OCI-LY7 (cell line): Measurements from ENCODE around the gene MOB3A. TPM values are rescaled to one million over a fixed set of nuclear protein-coding genes. Genes with fewer than 3 reads are reported as not detected.

ENCODE experiments used
- BruUV-seq: library from RNA; stranded (reverse); fragments of 400-500 nt; replicated peaks from 2 replicates; lab custom pipeline; 2021; lab: Mats Ljungman, UMichigan
- CTCF ChIA-PET: fragments of 300-600 bp; sonication (Branson Sonifier 250); formaldehyde crosslinking; loops from one replicate; lab custom pipeline; 2022; ENCODE audit warnings: antibody characterized with exemption; ENCODE audit not compliant: unreplicated experiment; lab: Charles Lee
- POLR2A ChIA-PET: fragments of 300-600 bp; sonication (Branson Sonifier 250); formaldehyde crosslinking; loops from one replicate; lab custom pipeline; 2022; ENCODE audit warnings: antibody characterized with exemption; lab: Charles Lee
- DNase-seq: peaks from one replicate; pipeline ENCODE4 v3.0.0-alpha.2; 2015; ENCODE audit warnings: low spot score
- H2AFZ ChIP-seq: fragments of 200-600 bp; sonication (generic), shearing (Covaris generic); 2 replicates; pipeline ENCODE4 v1.6.1; 2014; ENCODE audit warnings: mild to moderate bottlenecking, antibody characterized with exemption, low read length, moderate library complexity
- H3K27ac ChIP-seq: fragments of 200-600 bp; sonication (generic); 2 replicates; pipeline ENCODE4 v1.5.1; 2014; ENCODE audit warnings: mixed run types, low read depth, mild to moderate bottlenecking, moderate library complexity, low read length, inconsistent platforms; ENCODE audit not compliant: poor library complexity, severe bottlenecking
- H3K36me3 ChIP-seq: fragments of 200-600 bp; sonication (generic); 2 replicates; pipeline ENCODE4 v1.6.1; 2014; ENCODE audit warnings: mild to moderate bottlenecking, antibody characterized with exemption, low read length, moderate library complexity, mixed read lengths; ENCODE audit not compliant: insufficient read depth
- H3K4me1 ChIP-seq: fragments of 200-600 bp; sonication (generic); 2 replicates; pipeline ENCODE4 v1.5.1; 2014; ENCODE audit warnings: mild to moderate bottlenecking, low read length; ENCODE audit not compliant: insufficient read depth, poor library complexity, severe bottlenecking
- H3K4me2 ChIP-seq: fragments of 200-600 bp; sonication (generic); 2 replicates; pipeline ENCODE4 v1.6.1; 2014; ENCODE audit warnings: mild to moderate bottlenecking, low read length
- H3K4me3 ChIP-seq: fragments of 200-600 bp; sonication (generic); 2 replicates; pipeline ENCODE4 v1.5.1; 2014; ENCODE audit warnings: mild to moderate bottlenecking, low read depth, low read length; ENCODE audit not compliant: poor library complexity, severe bottlenecking
- H3K79me2 ChIP-seq: fragments of 200-600 bp; sonication (generic); 2 replicates; pipeline ENCODE4 v1.6.1; 2016; ENCODE audit warnings: low read depth, mild to moderate bottlenecking, low read length, moderate library complexity, mixed read lengths; ENCODE audit not compliant: insufficient read depth
- H3K9me2 ChIP-seq: fragments of 200-600 bp; sonication (generic); 2 replicates; pipeline ENCODE4 v1.6.1; 2016; ENCODE audit warnings: mild to moderate bottlenecking, low read length, mixed read lengths; ENCODE audit not compliant: insufficient read depth
- H3K9me3 ChIP-seq: fragments of 200-600 bp; sonication (generic); 2 replicates; pipeline ENCODE4 v1.6.1; 2014; ENCODE audit warnings: mild to moderate bottlenecking, mixed run types, low read length, mixed read lengths
- H4K20me1 ChIP-seq: fragments of 200-600 bp; sonication (generic); 2 replicates; pipeline ENCODE4 v1.6.1; 2014; ENCODE audit warnings: mild to moderate bottlenecking, antibody characterized with exemption, low read length, moderate library complexity, mixed read lengths; ENCODE audit not compliant: insufficient read depth
- CTCF ChIP-seq: fragments of 200-600 bp; sonication (generic); conservative IDR thresholded peaks from 2 replicates; pipeline ENCODE4 v1.5.1; 2014; ENCODE audit warnings: mild to moderate bottlenecking, antibody characterized with exemption, low read length, moderate library complexity, mixed read lengths
- EZH2phosphoT487 ChIP-seq: fragments of 200-600 bp; sonication (generic); IDR thresholded peaks from 2 replicates; pipeline ENCODE4 v1.6.1; 2018; ENCODE audit warnings: low read depth, borderline replicate concordance, mild to moderate bottlenecking, mixed run types, antibody characterized with exemption, low read length, moderate library complexity, mixed read lengths
- intact Hi-C: fragments of 100-400 bp; cut with micrococcal nuclease; formaldehyde crosslinking; loops from one replicate; pipeline ENCODE4 v1.10.0; 2022; ENCODE audit not compliant: unreplicated experiment
- total RNA-seq, 2 experiments: library from RNA; depleted of rRNA in 1 of 2; stranded (reverse); fragments of >200 nt in 1 of 2; shearing (Covaris generic) in 1 of 2; gene quantifications; 2 replicates each; pipeline ENCODE4 v1.2.3, GENCODE V29; 2014 to 2022

The MOB3A gene
- total RNA-seq, 2 experiments from 2014 or later = 54.6 to 111 TPM

DNA sequence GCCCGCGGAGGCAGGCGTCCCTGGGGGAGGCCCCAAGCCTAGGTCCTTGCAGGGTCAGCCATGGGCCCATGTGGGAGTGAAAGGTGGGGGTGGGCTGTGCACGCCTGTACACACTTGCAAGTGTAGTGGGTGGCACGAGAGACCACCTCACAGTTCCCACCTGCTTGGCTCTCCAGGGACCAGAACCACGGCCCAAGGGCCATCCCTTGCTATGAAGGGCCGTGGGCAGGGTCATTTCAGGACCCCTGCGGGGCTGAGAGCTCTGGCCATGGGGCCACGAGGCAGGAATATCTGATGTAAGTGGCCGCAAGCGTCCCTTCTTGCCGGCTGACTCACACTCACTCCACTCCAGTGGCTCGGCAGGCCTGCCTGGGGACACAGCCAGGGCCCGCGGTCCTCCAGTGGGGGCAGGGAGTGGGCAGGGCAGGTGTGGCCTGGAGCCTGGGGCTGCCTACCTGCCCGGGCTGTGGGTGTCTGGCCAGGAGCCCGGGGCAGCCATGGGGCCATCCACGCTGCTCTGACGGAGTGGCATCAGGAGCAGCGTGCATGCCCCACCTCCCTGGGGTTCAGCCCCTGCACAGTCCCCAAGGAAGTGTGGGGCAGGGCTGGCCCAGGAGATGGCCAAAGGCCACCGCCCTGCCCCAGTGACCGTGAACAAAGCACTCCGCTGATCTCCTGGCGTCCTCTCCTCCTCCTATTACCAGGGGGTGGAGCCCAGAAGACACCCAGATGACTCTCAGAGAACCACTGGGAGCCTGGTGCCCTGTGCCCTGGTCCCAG is 36.5 kb downstream of the MOB3A start:
- CTCF ChIA-PET = no interaction called here
- H3K4me1 ChIP-seq = peaks cover 84% of the 10 kb centered on the region
- H3K4me2 ChIP-seq = peak overlapping the region; percentile 96
- POLR2A ChIA-PET = interaction anchor here (0.6 kb wide), 1 partner anchor 35 kb away, joined by 7 read pairs; no protein-coding TSS in a partner anchor
- no peaks in the 10 kb centered on the region for H3K36me3 ChIP-seq
- H4K20me1 ChIP-seq = no peaks in the 10 kb centered on the region
- H2AFZ ChIP-seq = no peak overlapping the region
- no peaks in the 10 kb centered on the region for H3K9me2 ChIP-seq
- H3K9me3 ChIP-seq = no peaks in the 10 kb centered on the region
- BruUV-seq = no TSS peak
- peak overlapping the region; percentile 80 for H3K4me3 ChIP-seq
- TF ChIP-seq CTCF (no peak), EZH2phosphoT487 (no peak)
- DNase-seq = no peak
- H3K27ac ChIP-seq = peak overlapping the region; percentile 73
- intact Hi-C loops = loop anchor here (2.0 kb wide), 1 partner anchor 25 kb away; no protein-coding TSS in a partner anchor
- H3K79me2 ChIP-seq = no peaks in the 10 kb centered on the region; the same call in 1 of the 2 replicates

DNA sequence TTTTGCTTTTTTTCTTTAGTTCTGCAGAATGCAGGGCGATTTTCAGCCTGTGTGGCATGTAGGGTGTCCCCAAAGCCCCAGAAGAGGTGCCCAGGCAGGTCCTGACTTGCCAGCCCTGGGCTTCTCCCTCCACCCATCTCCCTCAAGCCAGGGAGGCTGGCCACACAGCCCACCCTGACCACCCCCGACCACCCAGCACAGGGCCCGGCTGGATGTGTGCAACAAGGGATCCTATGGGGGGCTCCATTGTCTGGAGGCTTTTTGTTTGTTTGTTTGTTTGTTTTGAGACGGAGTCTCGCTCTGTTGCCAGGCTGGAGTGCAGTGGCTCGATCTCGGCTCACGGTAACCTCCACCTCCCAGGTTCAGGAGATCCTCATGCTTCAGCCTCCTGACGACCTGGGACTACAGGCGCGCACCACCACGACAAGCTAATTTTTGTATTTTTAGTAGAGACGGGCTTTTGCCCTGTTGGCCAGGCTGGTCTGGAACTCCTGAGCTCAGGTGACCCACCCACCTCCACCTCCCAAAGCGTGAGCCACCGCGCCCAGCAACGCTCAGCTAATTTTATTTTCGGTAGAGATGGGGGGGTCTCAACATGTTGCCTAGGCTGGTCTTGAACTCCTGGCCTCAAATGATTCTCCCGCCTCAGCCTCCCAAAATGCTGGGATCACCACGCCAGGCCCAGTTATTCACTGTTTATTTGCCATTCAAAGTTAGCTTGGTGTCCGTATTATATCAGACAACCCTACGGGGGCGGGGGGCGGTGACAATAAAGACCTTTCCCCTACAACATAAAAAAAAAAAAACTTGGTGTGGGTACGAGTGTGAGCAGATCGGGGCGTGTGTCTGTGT is 37.3 kb downstream of the MOB3A start:
- ChIA-PET CTCF (no interaction called here), POLR2A (interaction anchor here (0.6 kb wide), 2 partner anchors 26 to 35 kb away, joined by 3 to 7 read pairs; no protein-coding TSS in a partner anchor)
- H3K4me3 ChIP-seq = no peak overlapping the region

More for the DNA sequence above, 37.3 kb downstream of the MOB3A start:
- Histone ChIP-seq H4K20me1 (no peaks in the 10 kb centered on the region), H2AFZ (no peak overlapping the region), H3K36me3 (no peaks in the 10 kb centered on the region), H3K27ac (peak overlapping the region; percentile 71), H3K9me3 (no peaks in the 10 kb centered on the region), H3K79me2 (no peaks in the 10 kb centered on the region; the same call in 1 of the 2 replicates), H3K4me1 (peaks cover 81% of the 10 kb centered on the region), H3K9me2 (no peaks in the 10 kb centered on the region), H3K4me2 (0 out of 2 replicates have a peak overlapping the region, but pooled peaks have one; percentile 9)
- no peak for TF ChIP-seq EZH2phosphoT487
- TF ChIP-seq CTCF = no peak
- BruUV-seq = no TSS peak
- DNase-seq = no peak
- intact Hi-C loops = no loop called here
